ENCODE measurements around the gene RAP2C. TPM values are rescaled to one million over a fixed set of nuclear protein-coding genes. Genes with fewer than 3 reads are reported as not detected.

The RAP2C gene
- total RNA-seq, 1 experiment from 2014 or later, result 52.7 TPM

DNA sequence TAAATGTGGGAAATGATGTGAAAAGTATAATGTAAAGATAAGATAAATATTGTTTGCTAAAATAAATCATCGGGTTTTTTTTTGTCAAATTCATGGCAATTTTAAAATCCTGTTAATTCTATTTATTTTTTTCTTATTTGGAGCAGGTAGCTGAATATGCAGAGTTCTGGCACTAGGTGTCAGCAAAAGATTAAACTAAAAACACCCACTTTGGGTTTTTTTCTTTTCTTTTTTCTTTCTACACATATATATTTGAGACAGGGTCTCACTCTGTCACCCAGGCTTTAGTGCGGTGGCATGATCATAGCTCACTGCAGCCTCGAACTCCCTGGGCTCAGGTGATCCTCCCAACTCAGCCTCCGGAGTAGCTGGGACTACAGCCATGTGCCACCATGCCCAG, 6.9 kb upstream of the RAP2C start:
- Mint-ChIP-seq H3K4me1 (peaks cover 4 to 5% of the 10 kb centered on the region in 2 experiments; a peak in 2 of 4 replicates), H3K9me3 (no peaks in the 10 kb centered on the region), H3K4me3 (no peak overlapping the region), H3K27ac (no peak overlapping the region), H3K36me3 (ENCODE audit: insufficient read depth in 1 of 3, low read depth in 3 of 3) (no peaks in the 10 kb centered on the region), H3K27me3 (ENCODE audit: low read depth) (no peaks in the 10 kb centered on the region)
- no peaks in the 10 kb centered on the region for H3K4me1 ChIP-seq (ENCODE audit: insufficient read depth, low read length)
- no peak overlapping the region for H2BK120ac ChIP-seq (ENCODE audit: low read depth, low read length, poor library complexity, severe bottlenecking)
- no peak overlapping the region for H3K18ac ChIP-seq (ENCODE audit: insufficient read length, low read depth, low read length)
- H4K20me1 ChIP-seq (ENCODE audit: control insufficient read depth, insufficient read depth, insufficient read length), result no peaks in the 10 kb centered on the region
- H3K56ac ChIP-seq (ENCODE audit: insufficient read length, low read depth, low read length), result no peak overlapping the region
- no peak overlapping the region for H3T11ph ChIP-seq (ENCODE audit: low read length)
- H3K9ac ChIP-seq (ENCODE audit: extremely low read depth, insufficient read length, low read length), result no peak overlapping the region
- no peak overlapping the region for H2BK20ac ChIP-seq (ENCODE audit: low read depth, low read length, poor library complexity, severe bottlenecking)
- no peak overlapping the region for H2BK15ac ChIP-seq (ENCODE audit: low read depth, low read length)
- H2BK12ac ChIP-seq (ENCODE audit: insufficient read length, low read depth, low read length), result no peak overlapping the region
- 100% methylated on average over 1 of the region's 4 CpGs for WGBS (ENCODE audit: extremely low coverage, insufficient read length, low lambda C conversion rate)
- no peak for DNase-seq
- H3K27ac ChIP-seq (ENCODE audit: insufficient read length, low read depth, low read length), result no peak overlapping the region
- no peak overlapping the region for H3K23ac ChIP-seq (ENCODE audit: insufficient read length, low read depth, low read length)
- H3K4me2 ChIP-seq (ENCODE audit: insufficient read depth, insufficient read length, low read length), result no peak overlapping the region
- no peak overlapping the region for H4K8ac ChIP-seq (replicated peaks; ENCODE audit: insufficient read length, low read depth, low read length)
- H4K91ac ChIP-seq (ENCODE audit: insufficient read length, low read depth, low read length), result no peak overlapping the region
- H3K9me3 ChIP-seq (ENCODE audit: control insufficient read depth, low read depth, low read length), result no peaks in the 10 kb centered on the region
- TF ChIP-seq, protein P1, sequence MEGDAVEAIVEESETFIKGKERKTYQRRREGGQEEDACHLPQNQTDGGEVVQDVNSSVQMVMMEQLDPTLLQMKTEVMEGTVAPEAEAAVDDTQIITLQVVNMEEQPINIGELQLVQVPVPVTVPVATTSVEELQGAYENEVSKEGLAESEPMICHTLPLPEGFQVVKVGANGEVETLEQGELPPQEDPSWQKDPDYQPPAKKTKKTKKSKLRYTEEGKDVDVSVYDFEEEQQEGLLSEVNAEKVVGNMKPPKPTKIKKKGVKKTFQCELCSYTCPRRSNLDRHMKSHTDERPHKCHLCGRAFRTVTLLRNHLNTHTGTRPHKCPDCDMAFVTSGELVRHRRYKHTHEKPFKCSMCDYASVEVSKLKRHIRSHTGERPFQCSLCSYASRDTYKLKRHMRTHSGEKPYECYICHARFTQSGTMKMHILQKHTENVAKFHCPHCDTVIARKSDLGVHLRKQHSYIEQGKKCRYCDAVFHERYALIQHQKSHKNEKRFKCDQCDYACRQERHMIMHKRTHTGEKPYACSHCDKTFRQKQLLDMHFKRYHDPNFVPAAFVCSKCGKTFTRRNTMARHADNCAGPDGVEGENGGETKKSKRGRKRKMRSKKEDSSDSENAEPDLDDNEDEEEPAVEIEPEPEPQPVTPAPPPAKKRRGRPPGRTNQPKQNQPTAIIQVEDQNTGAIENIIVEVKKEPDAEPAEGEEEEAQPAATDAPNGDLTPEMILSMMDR (conservative IDR thresholded peaks at IDR 0.05), result peak; percentile 76
- H3K4ac ChIP-seq (ENCODE audit: low read depth, low read length), result no peak overlapping the region
- no peaks in the 10 kb centered on the region for H3K27me3 ChIP-seq (ENCODE audit: insufficient read depth, low read length)
- H3K79me1 ChIP-seq (ENCODE audit: insufficient read depth, low read depth, low read length, poor library complexity, severe bottlenecking), result no peaks in the 10 kb centered on the region
- H3K14ac ChIP-seq (ENCODE audit: insufficient read depth, low read length), result no peak overlapping the region
- no peak overlapping the region for H4K5ac ChIP-seq (ENCODE audit: insufficient read length, low read depth, low read length)
- H2AFZ ChIP-seq (ENCODE audit: low read length), result no peak overlapping the region
- no peak overlapping the region for H2BK5ac ChIP-seq (ENCODE audit: insufficient read length, low read length)
- no peak overlapping the region for H2AK5ac ChIP-seq (ENCODE audit: insufficient read length, low read length)
- H3K79me2 ChIP-seq (ENCODE audit: insufficient read depth, low read length), result no peaks in the 10 kb centered on the region
- H3K23me2 ChIP-seq (ENCODE audit: insufficient read length, low read depth, low read length, poor library complexity, severe bottlenecking), result no peaks in the 10 kb centered on the region
